CD4-positive, alpha-beta T cell treated with Interleukin-6 for 4 hours (primary cell): Measurements from ENCODE around the gene RRAD.

Experiments
- DNase-seq: peaks from one replicate; pipeline ENCODE4 v3.0.0-alpha.2; 2020; ENCODE audit warnings: mixed read lengths

Gene RRAD

DNA sequence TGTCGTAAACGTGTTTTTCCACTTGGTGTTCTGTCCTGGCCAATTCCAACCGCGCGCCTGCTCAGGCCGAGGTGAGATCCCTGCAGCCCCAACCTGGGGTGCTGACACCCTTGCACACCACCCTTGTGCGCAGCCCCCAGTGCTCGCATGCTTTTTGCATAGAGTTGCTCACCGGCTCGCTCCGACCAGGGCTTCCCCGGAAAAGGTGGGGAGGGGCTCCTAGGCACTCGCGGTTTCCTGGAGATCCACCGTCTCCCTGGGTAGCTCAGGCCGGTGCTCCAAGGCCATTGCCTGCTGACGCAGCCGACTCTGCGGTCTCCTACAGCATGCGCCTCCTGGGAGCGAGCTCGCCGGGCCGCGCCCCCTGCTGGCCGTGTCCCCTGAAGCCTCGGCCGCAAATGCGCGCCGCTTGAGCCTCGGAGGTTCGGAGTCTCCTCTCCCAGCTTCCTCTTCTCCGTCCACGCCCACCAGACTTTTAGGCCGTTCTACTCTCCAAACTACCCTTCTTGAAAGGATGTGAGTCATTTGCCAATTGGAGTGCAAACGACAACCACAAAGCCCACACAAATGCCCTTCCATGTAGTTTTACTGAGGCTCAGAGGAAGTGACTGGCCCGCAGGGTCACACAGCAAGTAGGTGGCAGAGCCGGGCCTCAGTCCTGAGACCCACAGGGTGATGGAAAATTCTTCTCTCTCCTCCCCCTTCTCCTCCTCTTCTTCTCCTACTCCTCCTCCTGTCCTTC is 52.2 kb downstream of the RRAD start:
- peak; percentile 93 for DNase-seq

DNA sequence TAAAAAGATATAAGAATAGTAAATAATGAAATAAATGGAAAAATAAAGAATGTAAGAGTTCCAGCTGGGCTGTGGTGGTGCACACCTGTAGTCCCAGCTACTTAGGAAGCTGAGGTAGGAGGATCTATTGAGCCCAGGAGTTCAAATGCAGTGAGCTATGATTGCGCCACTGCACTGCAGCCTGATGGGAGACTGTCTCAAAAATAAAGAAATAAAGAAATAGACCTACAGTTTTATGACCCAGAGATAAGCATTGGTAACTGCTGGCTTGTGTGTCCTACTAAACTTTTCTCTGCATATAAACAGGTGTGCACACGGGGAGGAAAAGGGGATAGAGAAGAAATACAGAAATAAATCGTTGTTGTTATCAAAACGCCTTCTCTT is 52.8 kb downstream of the RRAD start:
- DNase-seq, result no peak

DNA sequence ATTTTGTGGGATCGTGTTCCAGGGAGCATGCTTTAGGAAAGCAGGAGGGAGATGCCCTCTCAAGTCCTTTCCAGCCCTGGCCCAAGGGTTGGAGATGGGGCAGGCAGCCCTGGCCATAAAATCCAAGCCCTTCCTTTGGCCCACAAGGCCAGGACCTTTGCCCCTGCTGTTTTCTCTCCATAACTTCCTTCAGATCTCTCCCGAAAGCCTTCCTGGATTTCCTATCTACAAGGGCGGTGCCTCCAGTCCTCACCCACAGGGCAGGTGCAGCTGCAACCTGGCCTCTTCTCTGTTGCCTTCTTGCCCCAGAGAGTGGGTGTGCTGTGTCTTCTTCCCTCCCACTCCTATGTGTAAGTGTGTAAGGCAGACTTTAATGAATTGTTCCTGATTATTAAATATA is 53.5 kb downstream of the RRAD start:
- no peak for DNase-seq
